Right lobe of liver (tissue), 4 donors: ENCODE measurements around the gene SLC27A1.

Experiments used
- CTCF ChIP-seq, 4 donors: fragments of 200-600 bp in 3 of 4; fragments of 450-650 bp in 1 of 4; IDR thresholded peaks; one replicate each; pipeline versions ENCODE4 v1.5.1 to v1.8.0; 2016 to 2022; ENCODE audit warnings: antibody characterized with exemption in 4 of 4, mild to moderate bottlenecking in 2 of 4
- POLR2A ChIP-seq: fragments of 450-650 bp; IDR thresholded peaks from one replicate; pipeline ENCODE4 v1.6.1; 2017; ENCODE audit warnings: antibody characterized with exemption, mild to moderate bottlenecking
- donor health status: DM: no; HTN: no; CAD: no.
- donor health status: DM: no; HTN: no; CAD: no.
- donor health status: DM: no; HTN: yes; CAD: no.

- no peak for TF ChIP-seq POLR2A
- no peak for TF ChIP-seq CTCF (IDR thresholded peaks at IDR 0.05)
These were observed 54.8 kb downstream of the SLC27A1 start for GRCh38 chr19:17525141-17525540.
